Osteocyte (in vitro differentiated cells): ENCODE results near the gene RAB40B. TPM values are rescaled to one million over a fixed set of nuclear protein-coding genes. Genes with fewer than 3 reads are reported as not detected.

Experiments
- DNase-seq: peaks from one replicate; pipeline ENCODE4 v3.0.0; 2021; ENCODE audit warnings: mixed read lengths; ENCODE audit not compliant: unreplicated experiment; ENCODE audit errors: extremely low spot score
- H3K27ac Mint-ChIP-seq: one replicate; pipeline ENCODE4 v1.8.0; 2021; ENCODE audit warnings: mild to moderate bottlenecking, mixed read lengths; ENCODE audit not compliant: unreplicated experiment
- H3K27me3 Mint-ChIP-seq: one replicate; pipeline ENCODE4 v1.8.0; 2021; ENCODE audit warnings: mixed read lengths; ENCODE audit not compliant: unreplicated experiment
- H3K36me3 Mint-ChIP-seq: one replicate; pipeline ENCODE4 v1.8.0; 2021; ENCODE audit warnings: mixed read lengths; ENCODE audit not compliant: unreplicated experiment
- H3K4me1 Mint-ChIP-seq: one replicate; pipeline ENCODE4 v1.8.0; 2021; ENCODE audit warnings: mixed read lengths; ENCODE audit not compliant: unreplicated experiment
- H3K4me3 Mint-ChIP-seq: one replicate; pipeline ENCODE4 v1.8.0; 2021; ENCODE audit warnings: mild to moderate bottlenecking, moderate library complexity, mixed read lengths; ENCODE audit not compliant: unreplicated experiment
- H3K9me3 Mint-ChIP-seq: one replicate; pipeline ENCODE4 v1.8.0; 2021; ENCODE audit warnings: mixed read lengths; ENCODE audit not compliant: unreplicated experiment
- total RNA-seq: library from RNA; stranded (reverse); gene quantifications from 2 replicates; pipeline ENCODE4 v1.2.1, GENCODE V29; 2021
- TF ChIP-seq, protein P1 (sequence below): fragments of 200-600 bp; sonication (generic); IDR thresholded peaks from 2 replicates; pipeline ENCODE4 v1.5.0; 2021; ENCODE audit warnings: antibody characterized with exemption, mild to moderate bottlenecking, moderate library complexity

Gene RAB40B
- total RNA-seq, 1 donor from 2014 or later = 13.4 TPM

DNA sequence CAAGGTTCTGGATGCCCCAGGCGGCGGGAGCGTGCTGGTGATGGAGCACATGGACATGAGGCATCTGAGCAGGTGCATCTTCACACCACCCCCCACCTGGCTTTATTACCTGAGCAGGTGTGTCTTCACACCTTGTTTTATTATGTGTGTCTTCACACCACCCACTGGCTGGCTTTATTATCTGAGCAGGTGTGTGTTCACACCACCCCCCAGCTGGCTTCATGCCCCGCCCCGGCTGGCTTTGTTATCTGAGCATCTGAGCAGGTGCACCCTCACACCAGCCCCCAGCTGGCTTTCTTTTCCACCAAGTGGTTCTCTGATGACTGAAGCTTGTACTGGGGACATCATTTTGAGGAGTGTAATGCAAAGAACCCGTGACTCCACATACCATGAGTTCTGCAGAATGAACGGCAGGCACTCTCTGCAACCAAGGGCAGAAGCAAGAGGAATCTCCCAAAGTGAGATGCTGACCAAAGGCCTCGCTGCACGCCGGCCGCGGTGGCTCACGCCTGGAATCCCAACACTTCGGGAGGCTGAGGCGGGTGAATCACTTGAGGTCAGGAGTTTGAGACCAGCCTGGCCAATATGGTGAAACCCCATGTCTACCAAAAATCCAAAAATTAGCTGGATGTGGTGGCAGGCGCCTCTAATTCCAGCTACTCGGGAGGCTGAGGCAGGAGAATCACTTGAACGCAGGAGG is 20.6 kb upstream of the RAB40B start:
- Mint-ChIP-seq H3K9me3 (no peaks in the 10 kb centered on the region), H3K4me1 (peaks cover 19% of the 10 kb centered on the region), H3K27ac (no peak overlapping the region), H3K4me3 (no peak overlapping the region), H3K27me3 (no peaks in the 10 kb centered on the region), H3K36me3 (peaks cover 12% of the 10 kb centered on the region)
- TF ChIP-seq, protein P1, sequence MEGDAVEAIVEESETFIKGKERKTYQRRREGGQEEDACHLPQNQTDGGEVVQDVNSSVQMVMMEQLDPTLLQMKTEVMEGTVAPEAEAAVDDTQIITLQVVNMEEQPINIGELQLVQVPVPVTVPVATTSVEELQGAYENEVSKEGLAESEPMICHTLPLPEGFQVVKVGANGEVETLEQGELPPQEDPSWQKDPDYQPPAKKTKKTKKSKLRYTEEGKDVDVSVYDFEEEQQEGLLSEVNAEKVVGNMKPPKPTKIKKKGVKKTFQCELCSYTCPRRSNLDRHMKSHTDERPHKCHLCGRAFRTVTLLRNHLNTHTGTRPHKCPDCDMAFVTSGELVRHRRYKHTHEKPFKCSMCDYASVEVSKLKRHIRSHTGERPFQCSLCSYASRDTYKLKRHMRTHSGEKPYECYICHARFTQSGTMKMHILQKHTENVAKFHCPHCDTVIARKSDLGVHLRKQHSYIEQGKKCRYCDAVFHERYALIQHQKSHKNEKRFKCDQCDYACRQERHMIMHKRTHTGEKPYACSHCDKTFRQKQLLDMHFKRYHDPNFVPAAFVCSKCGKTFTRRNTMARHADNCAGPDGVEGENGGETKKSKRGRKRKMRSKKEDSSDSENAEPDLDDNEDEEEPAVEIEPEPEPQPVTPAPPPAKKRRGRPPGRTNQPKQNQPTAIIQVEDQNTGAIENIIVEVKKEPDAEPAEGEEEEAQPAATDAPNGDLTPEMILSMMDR = no peak
- no peak for DNase-seq

GRCh38 chr17:82716203-82717010 is 17.9 kb upstream of the RAB40B start, which contains the start of gene FN3KRP:
Gene FN3KRP, plus strand, starts transcription at chr17:82716706. Its CDS starts 50 bp downstream, at chr17:82716756.
- DNase-seq = peak; percentile 97
- Mint-ChIP-seq H3K4me3 (peak within 1 kb of the TSS; percentile 96), H3K36me3 (peaks cover 2% of the 10 kb centered on the region), H3K27ac (peak within 1 kb of the TSS; percentile 87), H3K9me3 (no peaks in the 10 kb centered on the region), H3K27me3 (no peaks in the 10 kb centered on the region), H3K4me1 (peaks cover 19% of the 10 kb centered on the region)
- TF ChIP-seq, protein P1 = no peak

GRCh38 chr17:82713071-82713723 is 14.7 kb upstream of the RAB40B start:
- no peaks in the 10 kb centered on the region for H3K9me3 Mint-ChIP-seq
- peak overlapping the region; percentile 8 for H3K4me3 Mint-ChIP-seq
- H3K4me1 Mint-ChIP-seq = peaks cover 22% of the 10 kb centered on the region
- no peak overlapping the region for H3K27ac Mint-ChIP-seq
- DNase-seq = no peak
- no peaks in the 10 kb centered on the region for H3K27me3 Mint-ChIP-seq
- TF ChIP-seq, protein P1 = no peak
- no peaks in the 10 kb centered on the region for H3K36me3 Mint-ChIP-seq

- Mint-ChIP-seq H3K36me3 (no peaks in the 10 kb centered on the region), H3K4me1 (peaks cover 10% of the 10 kb centered on the region), H3K27me3 (no peaks in the 10 kb centered on the region), H3K9me3 (no peaks in the 10 kb centered on the region), H3K4me3 (no peak overlapping the region), H3K27ac (no peak overlapping the region)
- TF ChIP-seq, protein P1 = no peak
- no peak for DNase-seq
These were observed 12.2 kb upstream of the RAB40B start for GRCh38 chr17:82710499-82711232.
